Lower lobe of right lung (tissue), 2 donors: Measurements from ENCODE around the gene CCNT1. TPM values are rescaled to one million over a fixed set of nuclear protein-coding genes. Genes with fewer than 3 reads are reported as not detected.
A peak's percentile ranks its signal among the peaks of the same experiment; 100 is the strongest.
"Not testable (repeated sequence)": the region's sequence is repeated elsewhere in the genome, so short reads cannot be mapped to it uniquely, and the experiment has no call there.

Source experiments
- ATAC-seq, 2 donors: fragments of 200-7000 bp; cut with Tn5 transposase; one replicate each; pipeline ENCODE4 v1.9.1; 2020 to 2022; ENCODE audit warnings: mild to moderate bottlenecking in 2 of 2, moderate library complexity in 2 of 2
- DNase-seq: peaks from one replicate; pipeline ENCODE4 v3.0.0-alpha.2; 2020
- H3K27ac ChIP-seq: fragments of 200-600 bp; one replicate; pipeline ENCODE4 v1.8.0; 2022
- H3K27me3 ChIP-seq: fragments of 200-600 bp; one replicate; pipeline ENCODE4 v1.8.0; 2022; ENCODE audit warnings: low read depth
- H3K36me3 ChIP-seq: fragments of 200-600 bp; one replicate; pipeline ENCODE4 v1.8.0; 2022; ENCODE audit warnings: mild to moderate bottlenecking
- H3K4me1 ChIP-seq: fragments of 200-600 bp; one replicate; pipeline ENCODE4 v1.8.0; 2022
- H3K4me3 ChIP-seq: fragments of 200-600 bp; one replicate; pipeline ENCODE4 v1.8.0; 2022; ENCODE audit warnings: mild to moderate bottlenecking
- H3K9me3 ChIP-seq: fragments of 200-600 bp; one replicate; pipeline ENCODE4 v1.8.0; 2022
- CTCF ChIP-seq: fragments of 200-600 bp; IDR thresholded peaks from one replicate; pipeline ENCODE4 v1.8.0; 2022; ENCODE audit warnings: antibody characterized with exemption, mild to moderate bottlenecking
- intact Hi-C: fragments of 100-400 bp; cut with DNase I; formaldehyde crosslinking; loops from one replicate; pipeline ENCODE4 v1.11.0; 2022
- total RNA-seq: library from RNA; stranded (reverse); fragmentation: NEBNext Ultra II Directional; extraction: Animal tissue kit (Norgen Biotek cat#: 25700); gene quantifications from one replicate; pipeline ENCODE4 v1.2.1, GENCODE V29; 2021
- donor health status: DM: no; HTN: yes; CAD: no; lungs with severe emphysema.

CCNT1 gene
- total RNA-seq, 1 donor from 2014 or later: 34.1 TPM

- Histone ChIP-seq H3K27me3 (no peaks in the 10 kb centered on the region), H3K27ac (no peak overlapping the region), H3K4me3 (no peak overlapping the region), H3K36me3 (no peaks in the 10 kb centered on the region), H3K4me1 (no peaks in the 10 kb centered on the region), H3K9me3 (no peaks in the 10 kb centered on the region)
- TF ChIP-seq CTCF: no peak
- intact Hi-C loops: no loop called here
- ATAC-seq (no peak), DNase-seq (no peak)
Measured at GRCh38 chr12:48728807-48729206, 12.3 kb upstream of the CCNT1 start.

DNA sequence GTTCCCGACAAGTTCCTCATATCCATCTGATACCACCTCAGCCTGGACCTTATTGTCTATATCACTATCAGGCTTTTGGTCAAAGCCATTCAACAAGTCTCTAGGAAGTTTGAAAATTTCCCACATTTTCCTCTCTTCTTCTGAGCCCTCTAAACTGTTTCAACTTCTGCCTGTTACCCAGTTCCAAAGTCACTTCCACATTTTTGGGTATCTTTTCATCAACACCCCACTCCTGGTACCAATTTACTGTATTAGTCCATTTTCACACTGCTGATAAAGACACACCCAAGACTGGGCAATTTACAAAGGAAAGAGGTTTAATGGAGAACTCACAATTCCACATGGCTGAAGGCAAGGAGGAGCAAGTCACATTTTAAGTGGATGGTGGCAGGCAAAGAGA is 4.2 kb upstream of the CCNT1 start:
- H3K4me3 ChIP-seq, H3K9me3 ChIP-seq, H3K36me3 ChIP-seq, H3K27ac ChIP-seq, DNase-seq, intact Hi-C loops, ATAC-seq, H3K27me3 ChIP-seq, H3K4me1 ChIP-seq: not testable (repeated sequence)

DNA sequence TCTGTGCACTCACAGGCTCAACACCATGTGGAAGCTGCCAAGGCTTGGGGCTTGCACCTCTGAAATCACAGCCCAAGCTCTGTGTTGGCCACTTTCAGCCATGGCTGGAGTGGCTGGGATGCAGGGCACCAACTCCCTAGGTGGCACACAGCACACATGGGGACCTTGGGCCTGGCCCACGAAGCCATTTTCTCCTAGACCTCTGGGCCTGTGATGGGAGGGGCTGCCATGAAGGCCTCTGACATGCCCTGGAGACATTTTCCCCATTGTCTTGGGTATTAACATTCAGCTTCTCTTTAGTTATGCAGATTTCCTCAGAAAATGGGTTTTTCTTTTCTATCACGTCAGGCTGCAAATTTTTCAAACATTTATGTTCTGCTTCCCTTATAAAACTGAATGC is 3.7 kb upstream of the CCNT1 start:
- H3K27ac ChIP-seq, ATAC-seq, intact Hi-C loops, H3K4me3 ChIP-seq, H3K9me3 ChIP-seq, H3K36me3 ChIP-seq, H3K27me3 ChIP-seq, DNase-seq: not testable (repeated sequence)
- H3K4me1 ChIP-seq: peaks cover 14% of the 10 kb centered on the region

- H3K27me3 ChIP-seq, H3K4me3 ChIP-seq, DNase-seq, H3K27ac ChIP-seq, H3K9me3 ChIP-seq, H3K36me3 ChIP-seq, ATAC-seq, intact Hi-C loops: not testable (repeated sequence)
- H3K4me1 ChIP-seq: peaks cover 25% of the 10 kb centered on the region
Measured at GRCh38 chr12:48719002-48719401, 2.5 kb upstream of the CCNT1 start.

- Histone ChIP-seq H3K36me3 (peaks cover 24% of the 10 kb centered on the region), H3K4me3 (peak overlapping the region; percentile 75), H3K4me1 (peaks cover 40% of the 10 kb centered on the region), H3K27me3 (no peaks in the 10 kb centered on the region), H3K9me3 (peaks cover 7% of the 10 kb centered on the region), H3K27ac (peak overlapping the region; percentile 95)
- intact Hi-C loops: no loop called here
- no peak for TF ChIP-seq CTCF
- DNase-seq: no peak
- no peak for ATAC-seq
Measured at GRCh38 chr12:48717252-48717695, 767 bp upstream of the CCNT1 start.

DNA sequence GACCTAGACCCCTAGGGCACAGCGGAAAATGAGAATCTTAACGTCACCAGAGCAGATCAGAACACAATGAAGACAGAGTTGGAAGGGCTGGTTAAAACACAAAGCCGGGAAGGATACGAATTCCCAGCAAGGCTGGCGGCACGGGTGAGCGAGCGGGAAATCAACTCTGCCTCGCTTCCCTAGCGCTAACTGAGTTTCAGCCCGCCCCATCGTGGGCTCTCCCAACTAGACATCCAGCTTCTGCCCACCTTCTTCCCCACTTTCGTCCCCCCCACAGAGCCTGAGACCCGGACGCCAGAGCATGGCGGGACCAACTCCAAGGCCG is 377 bp downstream of the CCNT1 start:
- Histone ChIP-seq H3K4me1 (peaks cover 40% of the 10 kb centered on the region), H3K27ac (peak overlapping the region; percentile 95), H3K27me3 (no peaks in the 10 kb centered on the region), H3K4me3 (peak overlapping the region; percentile 75), H3K9me3 (peaks cover 7% of the 10 kb centered on the region), H3K36me3 (peaks cover 36% of the 10 kb centered on the region)
- ATAC-seq (peak in 1 of 2 donors; percentile 74), DNase-seq (no peak)
- intact Hi-C loops: no loop called here
- TF ChIP-seq CTCF: no peak

- peaks cover 74% of the 10 kb centered on the region for H3K36me3 ChIP-seq
- peaks cover 52% of the 10 kb centered on the region for H3K4me1 ChIP-seq
- intact Hi-C loops: no loop called here
Measured at GRCh38 chr12:48712209-48712608, 4.3 kb downstream of the CCNT1 start.

DNA sequence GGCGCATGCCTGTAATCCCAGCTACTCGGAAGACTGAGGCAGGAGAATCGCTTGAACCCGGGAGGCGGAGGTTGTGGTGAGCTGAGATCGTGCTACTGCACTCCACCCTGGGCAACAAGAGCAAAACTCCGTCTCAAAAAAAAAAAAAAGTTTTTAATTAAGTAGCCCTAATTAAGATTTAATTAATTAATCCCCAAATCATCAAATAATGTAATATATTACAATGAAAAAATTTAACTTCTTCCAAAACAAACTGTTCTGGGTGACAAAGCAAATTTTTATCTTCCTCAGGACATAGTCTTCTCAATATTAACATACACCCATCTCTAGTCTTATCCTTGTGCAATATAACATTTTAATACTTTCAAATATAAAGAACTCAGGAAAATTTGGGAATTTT is 17.7 kb downstream of the CCNT1 start:
- DNase-seq, H3K27ac ChIP-seq, intact Hi-C loops, H3K9me3 ChIP-seq, H3K4me1 ChIP-seq, H3K27me3 ChIP-seq, ATAC-seq, H3K4me3 ChIP-seq: not testable (repeated sequence)
- peaks cover 94% of the 10 kb centered on the region for H3K36me3 ChIP-seq

More at GRCh38 chr12:48712209-48712608, 4.3 kb downstream of the CCNT1 start:
- DNase-seq (no peak), ATAC-seq (no peak)
- Histone ChIP-seq H3K9me3 (no peaks in the 10 kb centered on the region), H3K27ac (no peak overlapping the region), H3K4me3 (no peak overlapping the region), H3K27me3 (no peaks in the 10 kb centered on the region)
- no peak for TF ChIP-seq CTCF
